HCT116 (cell line): Measurements from ENCODE around the gene VSIG2. TPM values are rescaled to one million over a fixed set of nuclear protein-coding genes. Genes with fewer than 3 reads are reported as not detected.

Source experiments
- ATAC-seq: fragments of 200-7000 bp; cut with Tn5 transposase; 2 replicates; pipeline ENCODE4 v1.9.1; 2020; ENCODE audit warnings: mild to moderate bottlenecking, moderate library complexity
- BruUV-seq: library from RNA; stranded (reverse); fragments of 400-500 nt; replicated peaks from 2 replicates; lab custom pipeline; 2021; lab: Mats Ljungman, UMichigan
- CTCF ChIA-PET: fragments of 300-600 bp; sonication (Branson Sonifier 250); formaldehyde crosslinking; loops from one replicate; lab custom pipeline; 2021; ENCODE audit warnings: antibody characterized with exemption; lab: Charles Lee
- POLR2A ChIA-PET: fragments of 300-600, 350-600 bp; sonication (Branson Sonifier 250); formaldehyde crosslinking; loops from one replicate; lab custom pipeline; 2021; ENCODE audit warnings: antibody characterized with exemption; lab: Charles Lee
- RAD21 ChIA-PET, 2 experiments: fragments of 300-600 bp; sonication (Branson Sonifier 250); formaldehyde crosslinking; loops; one replicate each; lab custom pipeline; 2023; ENCODE audit warnings: low total read pairs in 2 of 2; ENCODE audit not compliant: uncharacterized antibody in 2 of 2, unreplicated experiment in 2 of 2, low non-redundant PET in 1 of 2; lab: Charles Lee
- DNase-seq: peaks from one replicate; pipeline ENCODE4 v3.0.0-alpha.2; 2010; ENCODE audit warnings: low read depth, low spot score
- H2AFZ ChIP-seq: fragments of 200-600 bp; shearing (Covaris generic), sonication (generic); 2 replicates; pipeline ENCODE4 v1.6.1; 2017; ENCODE audit warnings: low read depth, mixed run types, mixed read lengths, antibody characterized with exemption, low read length; ENCODE audit not compliant: poor library complexity, severe bottlenecking
- H3K27ac ChIP-seq: 2 replicates; pipeline ENCODE4 v1.5.1; 2012; ENCODE audit warnings: low read depth, low read length
- H3K27me3 ChIP-seq: fragments of 200-600 bp; sonication (generic); 2 replicates; pipeline ENCODE4 v1.6.1; 2016; ENCODE audit warnings: mixed run types, low read length, mixed read lengths; ENCODE audit not compliant: insufficient read depth
- H3K36me3 ChIP-seq, 2 experiments: fragments of 200-500 bp in 1 of 2; fragments of 200-600 bp in 1 of 2; sonication (Bioruptor generic) in 1 of 2; sonication (generic) in 1 of 2; 2 replicates each; pipeline versions ENCODE4 v1.5.1 to v1.6.1; 2014 to 2016; ENCODE audit warnings: low read length in 2 of 2, inconsistent platforms in 1 of 2, mixed read lengths in 1 of 2, mixed run types in 1 of 2; ENCODE audit not compliant: insufficient read depth in 2 of 2, control insufficient read depth in 1 of 2
- H3K4me1 ChIP-seq, 2 experiments: fragments of 200-600 bp in 1 of 2; sonication (generic) in 1 of 2; 2 replicates each; pipeline versions ENCODE4 v1.5.1 to v1.6.1; 2012 to 2017; ENCODE audit warnings: low read length in 2 of 2, inconsistent platforms in 1 of 2, mild to moderate bottlenecking in 1 of 2, mixed read lengths in 1 of 2, mixed run types in 1 of 2, moderate library complexity in 1 of 2; ENCODE audit not compliant: insufficient read depth in 2 of 2, control insufficient read depth in 1 of 2
- H3K4me2 ChIP-seq: fragments of 200-600 bp; sonication (generic); 2 replicates; pipeline ENCODE4 v1.6.1; 2017; ENCODE audit warnings: mixed run types, low read length, mixed read lengths
- H3K4me3 ChIP-seq, 2 experiments: fragments of 200-600 bp in 1 of 2; sonication (generic) in 1 of 2; replicated peaks in 1 of 2; 2 replicates each; pipeline ENCODE4 v1.5.1; 2011 to 2016; ENCODE audit warnings: low read length in 2 of 2, control low read depth in 1 of 2, low read depth in 1 of 2, mild to moderate bottlenecking in 1 of 2, mixed read lengths in 1 of 2, mixed run types in 1 of 2
- H3K79me2 ChIP-seq: fragments of 200-600 bp; sonication (generic); 2 replicates; pipeline ENCODE4 v1.6.1; 2017; ENCODE audit warnings: mild to moderate bottlenecking, mixed run types, low read length, moderate library complexity, mixed read lengths; ENCODE audit not compliant: insufficient read depth
- H3K9ac ChIP-seq: fragments of 200-600 bp; sonication (generic); 2 replicates; pipeline ENCODE4 v1.6.1; 2016; ENCODE audit warnings: low read length, mixed read lengths
- H3K9me2 ChIP-seq: fragments of 200-600 bp; sonication (generic), shearing (Covaris generic); 2 replicates; pipeline ENCODE4 v1.6.1; 2017; ENCODE audit warnings: mixed run types, mild to moderate bottlenecking, moderate library complexity; ENCODE audit not compliant: insufficient read depth
- H3K9me3 ChIP-seq, 2 experiments: fragments of 200-500 bp in 1 of 2; fragments of 200-600 bp in 1 of 2; sonication (Bioruptor generic) in 1 of 2; sonication (generic) in 1 of 2; 2 replicates each; pipeline ENCODE4 v1.6.1; 2014 to 2017; ENCODE audit warnings: low read length in 2 of 2, mixed read lengths in 2 of 2, inconsistent platforms in 1 of 2, low read depth in 1 of 2, mild to moderate bottlenecking in 1 of 2, mixed run types in 1 of 2, moderate library complexity in 1 of 2; ENCODE audit not compliant: control insufficient read depth in 1 of 2, insufficient read depth in 1 of 2
- H4K20me1 ChIP-seq: fragments of 200-600 bp; sonication (generic), shearing (Covaris generic); 2 replicates; pipeline ENCODE4 v1.6.1; 2017; ENCODE audit warnings: mixed run types, mild to moderate bottlenecking, moderate library complexity; ENCODE audit not compliant: insufficient read depth
- EGR1 ChIP-seq: IDR thresholded peaks from 2 replicates; pipeline ENCODE4 v1.6.1; 2012; ENCODE audit warnings: low read depth
- ELF1 ChIP-seq: IDR thresholded peaks from 2 replicates; pipeline ENCODE4 v1.6.1; 2012; ENCODE audit warnings: low read depth, borderline replicate concordance
- EZH2phosphoT487 ChIP-seq: fragments of 200-600 bp; IDR thresholded peaks from 2 replicates; pipeline ENCODE4 v1.6.1; 2018; ENCODE audit warnings: antibody characterized with exemption, borderline replicate concordance
- FOSL1 ChIP-seq: IDR thresholded peaks from 2 replicates; pipeline ENCODE4 v1.6.1; 2012; ENCODE audit warnings: low read depth
- JUND ChIP-seq: IDR thresholded peaks from 2 replicates; pipeline ENCODE4 v1.6.1; 2012
- POLR2A ChIP-seq: IDR thresholded peaks from 2 replicates; pipeline ENCODE4 v1.7.0; 2011; ENCODE audit warnings: borderline replicate concordance; ENCODE audit not compliant: insufficient read depth, insufficient read length; ENCODE audit errors: extremely low read depth
- POLR2AphosphoS5 ChIP-seq: IDR thresholded peaks from 2 replicates; pipeline ENCODE4 v1.6.1; 2011; ENCODE audit warnings: mild to moderate bottlenecking, low read depth, low read length, moderate library complexity
- RAD21 ChIP-seq: IDR thresholded peaks from 2 replicates; pipeline ENCODE4 v1.6.1; 2012; ENCODE audit warnings: low read depth, mild to moderate bottlenecking
- SIN3A ChIP-seq: IDR thresholded peaks from 2 replicates; pipeline ENCODE4 v1.6.1; 2012; ENCODE audit warnings: low read depth
- SRF ChIP-seq: IDR thresholded peaks from 2 replicates; pipeline ENCODE4 v1.6.1; 2012; ENCODE audit warnings: low read depth
- YY1 ChIP-seq: IDR thresholded peaks from 2 replicates; pipeline ENCODE4 v1.6.1; 2011; ENCODE audit warnings: low read length, low read depth, moderate library complexity, mild to moderate bottlenecking; ENCODE audit not compliant: insufficient replicate concordance; ENCODE audit errors: extremely low read depth
- ZFX ChIP-seq: fragments of 450-650 bp; IDR thresholded peaks from 2 replicates; pipeline ENCODE4 v1.6.1; 2017
- ZNF274 ChIP-seq: fragments of 200-500 bp; sonication (Bioruptor generic); IDR thresholded peaks from 2 replicates; pipeline ENCODE4 v1.6.1; 2014; ENCODE audit warnings: mild to moderate bottlenecking, low read depth, low read length, inconsistent platforms
- intact Hi-C: fragments of 100-400 bp; cut with micrococcal nuclease; formaldehyde crosslinking; loops from 2 replicates; pipeline ENCODE4 v1.10.0; 2022
- total RNA-seq: library from RNA; stranded (reverse); gene quantifications from one replicate; pipeline ENCODE4 v1.2.1, GENCODE V29; 2021; ENCODE audit not compliant: unreplicated experiment
- TF ChIP-seq, protein P1 (sequence below): IDR thresholded peaks from 2 replicates; pipeline ENCODE4 v1.6.1; 2012
- TF ChIP-seq, protein P2 (sequence below): IDR thresholded peaks from 2 replicates; pipeline ENCODE4 v1.6.1; 2012
- TF ChIP-seq, protein P3 (sequence below): IDR thresholded peaks from 2 replicates; pipeline ENCODE4 v1.6.1; 2011; ENCODE audit warnings: mild to moderate bottlenecking, low read length, moderate library complexity; ENCODE audit not compliant: insufficient replicate concordance; ENCODE audit errors: extremely low read depth

Gene VSIG2
- total RNA-seq, 1 experiment from 2014 or later = not detected

DNA sequence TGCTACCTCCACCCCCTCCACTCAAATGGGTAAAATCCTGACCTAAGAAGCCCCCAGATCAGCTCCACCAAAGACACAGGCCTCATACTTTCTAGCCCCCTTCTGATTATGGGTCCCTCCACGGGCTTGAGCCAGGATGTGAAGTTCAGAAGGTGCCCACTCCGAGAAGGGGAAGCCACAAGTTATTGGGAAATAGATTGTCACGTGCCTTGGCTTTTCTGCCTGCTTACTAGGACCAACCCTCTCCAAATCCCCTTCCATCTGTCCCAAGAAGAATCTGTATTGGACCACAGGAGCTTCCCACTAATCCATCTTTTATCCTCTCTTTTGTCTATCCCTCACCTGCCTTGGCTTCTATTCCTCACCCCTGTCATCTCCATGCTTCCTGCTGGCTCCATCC is 15.3 kb downstream of the VSIG2 start:
- Histone ChIP-seq H3K27ac (no peak overlapping the region), H3K36me3 (no peaks in the 10 kb centered on the region), H3K4me3 (no peak overlapping the region), H3K79me2 (0 out of 2 replicates have a peak, but pooled peaks cover 5% of the 10 kb centered on the region), H3K9ac (no peak overlapping the region), H3K9me3 (no peaks in the 10 kb centered on the region), H3K9me2 (no peaks in the 10 kb centered on the region), H3K4me1 (peaks cover 3 to 15% of the 10 kb centered on the region in 2 experiments; a peak in 3 of 4 replicates)
- ChIA-PET CTCF (no interaction called here), POLR2A (no interaction called here)
- no TSS peak for BruUV-seq
- intact Hi-C loops = no loop called here
- no peak for ATAC-seq
- no peak for DNase-seq
- TF ChIP-seq FOSL1 = no peak
- no peak for TF ChIP-seq JUND
- TF ChIP-seq ZNF274 = no peak
- no peak for TF ChIP-seq SRF
- TF ChIP-seq, protein P1, sequence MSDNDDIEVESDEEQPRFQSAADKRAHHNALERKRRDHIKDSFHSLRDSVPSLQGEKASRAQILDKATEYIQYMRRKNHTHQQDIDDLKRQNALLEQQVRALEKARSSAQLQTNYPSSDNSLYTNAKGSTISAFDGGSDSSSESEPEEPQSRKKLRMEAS = no peak
- TF ChIP-seq, protein P2, sequence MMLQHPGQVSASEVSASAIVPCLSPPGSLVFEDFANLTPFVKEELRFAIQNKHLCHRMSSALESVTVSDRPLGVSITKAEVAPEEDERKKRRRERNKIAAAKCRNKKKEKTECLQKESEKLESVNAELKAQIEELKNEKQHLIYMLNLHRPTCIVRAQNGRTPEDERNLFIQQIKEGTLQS = no peak
- TF ChIP-seq ZFX = no peak
- no peak for TF ChIP-seq RAD21
- no peak for TF ChIP-seq POLR2AphosphoS5
- no peak for TF ChIP-seq YY1
- TF ChIP-seq, protein P3, sequence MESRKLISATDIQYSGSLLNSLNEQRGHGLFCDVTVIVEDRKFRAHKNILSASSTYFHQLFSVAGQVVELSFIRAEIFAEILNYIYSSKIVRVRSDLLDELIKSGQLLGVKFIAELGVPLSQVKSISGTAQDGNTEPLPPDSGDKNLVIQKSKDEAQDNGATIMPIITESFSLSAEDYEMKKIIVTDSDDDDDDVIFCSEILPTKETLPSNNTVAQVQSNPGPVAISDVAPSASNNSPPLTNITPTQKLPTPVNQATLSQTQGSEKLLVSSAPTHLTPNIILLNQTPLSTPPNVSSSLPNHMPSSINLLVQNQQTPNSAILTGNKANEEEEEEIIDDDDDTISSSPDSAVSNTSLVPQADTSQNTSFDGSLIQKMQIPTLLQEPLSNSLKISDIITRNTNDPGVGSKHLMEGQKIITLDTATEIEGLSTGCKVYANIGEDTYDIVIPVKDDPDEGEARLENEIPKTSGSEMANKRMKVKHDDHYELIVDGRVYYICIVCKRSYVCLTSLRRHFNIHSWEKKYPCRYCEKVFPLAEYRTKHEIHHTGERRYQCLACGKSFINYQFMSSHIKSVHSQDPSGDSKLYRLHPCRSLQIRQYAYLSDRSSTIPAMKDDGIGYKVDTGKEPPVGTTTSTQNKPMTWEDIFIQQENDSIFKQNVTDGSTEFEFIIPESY = no peak
- no peak for TF ChIP-seq SIN3A
- no peak for TF ChIP-seq EGR1
- no peak for TF ChIP-seq EZH2phosphoT487
- no peak for TF ChIP-seq POLR2A
- TF ChIP-seq ELF1 = no peak
- TF ChIP-seq, all 23 proteins: peak for 0
- Histone ChIP-seq H3K4me2 (no peak overlapping the region), H4K20me1 (no peaks in the 10 kb centered on the region), H3K27me3 (peaks cover 7% of the 10 kb centered on the region; the same call in 1 of the 2 replicates), H2AFZ (no peak overlapping the region)
- RAD21 ChIA-PET = no interaction called here
